GM18868 (cell line): ENCODE data around the gene CCDC194.

Source experiments
- ATAC-seq: cut with Tn5 transposase; IDR thresholded peaks from one replicate; pipeline ENCODE4 v1.9.1; 2021; ENCODE audit warnings: mild to moderate bottlenecking, moderate library complexity; ENCODE audit not compliant: unreplicated experiment

Gene CCDC194, protein sequence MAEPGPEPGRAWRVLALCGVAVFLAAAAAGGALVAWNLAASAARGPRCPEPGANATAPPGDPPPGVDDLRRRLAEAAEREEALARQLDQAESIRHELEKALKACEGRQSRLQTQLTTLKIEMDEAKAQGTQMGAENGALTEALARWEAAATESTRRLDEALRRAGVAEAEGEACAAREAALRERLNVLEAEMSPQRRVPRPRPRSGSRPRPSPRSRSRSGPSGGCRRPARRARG

DNA sequence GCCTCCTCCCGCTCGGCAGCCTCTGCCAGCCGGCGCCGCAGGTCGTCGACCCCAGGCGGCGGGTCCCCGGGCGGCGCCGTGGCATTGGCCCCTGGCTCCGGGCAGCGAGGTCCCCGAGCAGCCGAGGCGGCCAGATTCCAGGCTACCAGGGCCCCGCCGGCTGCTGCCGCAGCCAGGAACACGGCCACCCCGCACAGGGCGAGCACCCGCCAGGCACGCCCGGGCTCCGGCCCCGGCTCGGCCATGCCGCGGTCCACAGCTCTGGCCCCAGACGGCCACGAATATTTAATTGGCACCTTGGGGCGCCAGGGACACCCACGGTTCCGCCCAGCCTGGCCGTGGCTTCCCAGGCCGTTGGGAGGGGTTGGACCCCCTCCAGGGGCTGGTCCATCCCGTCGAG lies at the start of gene CCDC194:
CCDC194 (minus strand) TSS at position 283 of the 400 bp plus-strand sequence; CDS start at position 245, 38 bp downstream.
- ATAC-seq = no peak

DNA sequence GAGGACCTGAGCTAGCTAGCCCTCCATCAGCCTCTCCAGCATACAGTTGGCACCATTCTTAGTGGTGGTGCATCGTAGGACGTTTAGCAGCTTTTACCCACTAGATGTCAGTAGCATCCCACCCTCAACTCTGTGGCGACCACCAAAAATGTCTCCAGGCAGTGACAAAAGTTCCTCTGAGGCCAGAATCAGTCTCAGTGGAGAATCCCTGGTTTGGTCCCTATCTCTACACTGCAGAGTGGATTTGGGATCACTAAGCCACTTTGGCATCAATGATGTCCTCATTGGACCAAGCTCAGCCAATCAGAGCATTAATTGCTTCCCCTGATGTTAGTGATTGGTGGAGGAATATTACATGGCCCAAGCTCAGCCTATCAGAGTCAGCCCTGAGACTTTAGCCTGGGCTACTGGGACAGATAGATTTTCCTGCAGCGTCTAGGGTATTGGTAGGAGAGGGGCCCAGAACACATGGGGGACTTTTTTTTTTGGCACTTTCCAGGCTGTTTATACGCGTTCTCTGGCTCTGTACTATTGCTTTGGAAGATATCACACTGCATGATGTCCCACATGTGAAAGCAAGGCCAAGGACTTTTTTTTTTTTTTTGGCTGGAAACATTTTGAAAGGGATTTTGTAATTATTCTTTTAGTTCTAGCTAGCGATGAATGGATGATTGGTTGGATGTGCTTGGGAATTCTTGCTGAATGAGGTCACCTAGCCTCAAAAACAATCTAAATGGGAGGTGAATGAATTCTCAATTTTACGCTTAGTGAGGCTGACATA lies 47.4 kb upstream of the CCDC194 start:
- no peak for ATAC-seq

DNA sequence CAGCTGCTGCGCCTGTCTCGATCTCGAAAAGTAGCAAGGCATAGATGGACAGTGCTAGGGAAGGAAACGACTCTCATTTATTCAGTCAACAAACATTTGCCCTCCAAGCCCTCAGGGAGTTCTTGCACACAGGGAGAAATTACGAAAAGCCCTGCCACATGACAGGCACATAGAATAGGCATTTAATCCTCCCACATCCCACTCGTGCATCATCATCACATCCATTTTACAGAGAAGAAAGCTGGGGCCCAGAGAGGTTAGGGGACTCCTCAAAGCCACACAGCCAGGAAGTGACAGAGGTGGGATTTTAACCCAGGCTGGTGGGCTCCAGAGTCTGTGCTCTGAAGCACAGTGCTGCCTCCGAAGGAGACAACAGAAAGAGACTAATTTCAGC lies 42.9 kb upstream of the CCDC194 start:
- no peak for ATAC-seq

DNA sequence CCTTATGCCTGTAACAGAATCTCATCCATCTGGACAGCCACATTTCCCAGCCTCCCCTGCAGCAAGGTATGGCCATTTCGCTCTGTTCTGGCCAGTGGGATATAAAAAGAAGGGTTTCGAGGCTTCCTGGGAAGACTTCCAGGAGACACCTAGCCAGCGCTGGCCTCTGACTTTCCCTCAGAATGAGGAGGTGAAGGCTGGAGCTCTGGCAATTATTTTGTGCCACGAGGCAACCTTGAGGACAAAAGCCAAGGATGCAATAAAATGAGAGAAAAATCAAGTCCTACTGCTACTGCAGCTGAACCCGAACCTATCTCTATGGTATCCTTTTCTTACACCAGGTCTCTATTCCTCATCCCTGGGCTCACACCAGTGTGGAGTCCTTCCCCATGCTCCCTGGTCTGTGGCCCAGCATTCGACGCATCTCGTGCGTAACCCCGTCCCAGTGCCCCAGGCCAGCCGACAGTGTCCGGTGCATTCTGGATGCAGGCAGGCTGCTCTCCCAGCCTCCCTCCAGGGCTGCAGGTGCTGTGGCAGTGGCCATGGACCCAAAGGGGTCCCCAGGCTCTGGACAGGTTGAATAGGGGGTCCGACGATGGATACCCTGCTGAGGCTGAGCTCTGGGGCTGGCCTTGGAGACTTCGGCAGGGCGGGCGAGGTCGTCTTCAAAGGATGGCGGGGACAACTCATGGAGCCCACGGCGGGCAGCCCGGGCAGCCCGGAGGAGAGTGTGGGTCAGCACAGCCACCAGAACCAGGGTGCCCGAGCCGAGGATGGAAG lies 42.3 kb upstream of the CCDC194 start:
- ATAC-seq = no peak

DNA sequence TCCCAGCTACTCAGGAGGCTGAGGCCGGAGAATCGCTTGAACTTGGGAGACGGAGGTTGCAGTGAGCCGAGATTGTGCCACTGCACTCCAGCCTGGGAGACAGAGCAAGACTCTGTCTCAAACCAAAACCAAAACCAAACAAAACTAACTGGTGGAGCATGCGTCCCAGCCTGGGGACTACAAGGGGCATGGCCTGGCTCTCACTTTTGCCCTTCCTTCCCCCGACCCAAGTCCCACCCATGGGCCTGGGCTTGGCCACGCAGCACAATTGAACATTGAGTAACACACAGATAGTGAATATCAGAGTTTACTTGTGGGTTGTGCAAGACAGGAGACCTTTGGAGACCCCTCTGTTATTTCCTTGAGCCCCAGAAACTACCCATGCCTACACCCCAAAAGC lies 41.2 kb upstream of the CCDC194 start:
- ATAC-seq = no peak

DNA sequence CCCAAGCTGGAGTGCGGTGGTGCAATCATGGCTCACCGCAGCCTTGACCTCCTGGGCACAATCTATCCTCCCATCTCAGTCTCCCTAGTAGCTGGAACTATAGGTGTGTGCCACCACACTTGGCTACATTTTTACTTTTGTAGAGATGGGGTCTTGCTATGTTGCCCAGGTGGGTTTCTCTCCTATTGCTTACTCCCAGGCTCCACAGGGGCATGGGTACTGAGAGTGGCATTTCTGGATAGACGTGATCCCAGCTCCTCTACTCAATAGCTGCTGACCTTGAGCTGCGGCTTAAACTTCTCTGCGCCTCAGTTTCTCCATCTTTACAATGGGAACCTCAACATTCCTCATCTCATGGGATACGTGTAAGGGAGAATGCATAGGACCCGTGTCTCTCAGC lies 37.4 kb upstream of the CCDC194 start:
- no peak for ATAC-seq

DNA sequence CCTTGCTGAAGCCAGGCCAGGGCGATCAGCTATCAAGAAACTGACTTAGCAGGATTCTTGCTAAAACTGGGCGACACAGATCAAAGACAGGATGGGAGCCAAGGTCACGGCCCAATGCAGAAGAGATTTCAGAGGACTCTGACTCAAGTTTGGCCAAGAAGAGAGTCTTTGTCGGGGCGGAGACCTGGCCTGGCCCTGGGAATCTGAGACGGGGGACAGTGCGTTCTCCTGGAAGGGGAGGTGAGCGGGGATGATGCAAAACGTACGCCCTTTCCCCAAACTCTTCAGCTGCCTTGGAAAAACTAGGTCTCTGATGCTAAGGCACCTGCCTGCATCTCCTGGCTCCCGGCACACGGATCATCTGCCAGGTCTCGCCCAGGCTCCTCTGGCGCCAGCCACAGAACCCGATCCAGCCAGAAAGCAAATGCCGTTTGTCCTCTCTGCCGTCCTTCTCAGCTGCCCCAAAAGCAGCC lies 35.7 kb upstream of the CCDC194 start:
- no peak for ATAC-seq

DNA sequence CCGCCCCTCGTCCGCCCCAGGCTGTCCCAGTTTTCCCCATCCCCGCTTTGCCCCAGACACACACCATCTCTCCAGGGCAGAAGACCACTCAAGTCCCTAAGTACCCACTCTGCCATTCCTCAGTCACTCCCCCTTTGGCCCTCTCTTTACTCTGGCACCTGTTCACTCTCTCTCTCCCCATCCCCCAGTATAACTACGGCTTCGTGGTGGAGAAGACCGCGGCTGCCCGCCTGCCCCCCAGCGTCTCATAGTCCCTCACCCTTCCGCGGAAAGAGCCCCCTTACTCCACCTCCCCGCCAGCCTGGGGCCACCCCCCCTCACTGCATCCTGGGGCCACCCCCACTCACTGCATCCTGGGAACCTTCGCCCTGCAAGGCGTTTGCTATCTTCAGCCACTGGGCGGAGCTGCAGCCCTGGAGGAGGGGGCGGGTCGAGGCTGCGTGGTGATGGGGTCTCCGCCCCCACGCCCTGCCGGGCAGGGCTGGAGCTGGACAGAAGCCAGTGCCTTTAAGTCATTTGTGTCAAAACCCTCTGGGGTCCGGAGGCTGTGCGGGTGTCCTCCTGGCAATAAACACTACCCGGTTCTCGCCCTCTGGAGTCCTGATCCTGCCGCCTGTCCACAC lies 30.9 kb upstream of the CCDC194 start:
- no peak for ATAC-seq

DNA sequence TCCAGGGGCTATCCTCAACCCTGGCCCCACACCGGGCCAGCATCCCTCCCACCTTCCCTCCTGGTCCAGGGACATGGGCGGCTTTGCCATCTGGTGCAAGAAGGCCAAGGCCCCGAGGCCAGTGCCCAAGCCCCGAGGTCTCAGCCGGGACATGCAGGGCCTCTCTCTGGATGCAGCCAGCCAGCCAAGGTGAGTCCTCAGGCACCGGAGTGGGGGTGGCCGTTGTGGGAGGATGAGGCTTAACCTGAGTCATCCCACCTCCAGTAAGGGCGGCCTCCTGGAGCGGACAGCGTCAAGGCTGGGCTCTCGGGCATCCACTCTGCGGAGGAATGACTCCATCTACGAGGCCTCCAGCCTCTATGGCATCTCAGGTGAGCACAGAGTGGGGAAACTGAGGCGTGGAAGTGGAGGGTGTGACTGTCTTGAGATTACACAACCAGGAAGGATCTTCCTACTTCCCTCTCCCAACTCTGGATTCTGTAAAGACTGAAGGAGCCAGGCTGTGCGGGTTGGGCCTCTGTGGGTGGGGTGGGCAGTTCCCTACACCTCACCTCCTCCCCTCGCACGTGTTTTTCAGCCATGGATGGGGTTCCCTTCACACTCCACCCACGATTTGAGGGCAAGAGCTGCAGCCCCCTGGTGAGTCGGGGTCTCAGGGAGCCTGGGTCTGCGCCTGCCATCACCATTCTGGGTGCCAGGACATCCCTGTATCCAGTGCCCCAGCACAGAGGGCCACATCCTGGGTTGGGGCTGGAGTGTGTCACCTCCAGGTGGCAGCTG lies 29.6 kb upstream of the CCDC194 start:
- ATAC-seq = no peak

DNA sequence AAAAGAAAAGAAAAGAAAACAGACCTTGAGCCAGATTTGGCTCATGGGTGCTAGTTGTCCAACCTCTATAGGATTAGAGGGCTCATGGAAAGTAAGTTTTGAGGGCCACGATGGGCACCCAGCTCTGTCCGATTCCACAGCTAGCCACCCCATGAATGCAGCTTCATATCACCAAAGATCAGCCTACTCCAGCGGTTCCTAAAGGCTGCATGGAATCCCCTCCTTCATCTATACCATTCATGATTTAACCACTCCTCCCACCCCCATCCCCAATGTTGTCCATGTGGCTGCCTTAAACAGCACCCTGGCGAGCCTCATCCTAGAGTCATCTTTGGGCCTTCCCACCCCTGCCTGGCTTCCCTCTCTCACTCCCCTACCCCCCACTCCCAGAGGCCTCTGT lies 27.9 kb upstream of the CCDC194 start:
- no peak for ATAC-seq

DNA sequence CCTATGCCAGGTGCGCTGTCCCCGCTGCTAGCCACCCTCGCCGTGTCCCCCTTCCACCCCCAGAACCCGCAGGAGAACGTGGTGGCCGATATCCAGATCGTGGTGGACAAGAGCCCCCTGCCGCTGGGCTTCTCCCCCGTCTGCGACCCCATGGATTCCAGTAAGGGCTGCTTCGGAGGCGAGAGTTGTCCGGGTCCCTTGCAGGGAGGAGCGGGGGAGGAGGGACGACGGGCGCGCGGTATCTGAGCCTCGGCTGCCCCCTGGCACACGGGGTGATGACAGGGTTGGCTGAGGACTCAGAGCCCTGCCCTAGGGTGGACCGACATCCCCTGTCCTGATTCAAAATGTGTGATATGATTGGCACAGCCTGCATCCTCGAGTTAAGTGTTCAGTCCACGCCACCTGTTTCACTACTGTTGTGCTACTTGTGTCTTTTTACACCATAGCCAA lies 26.5 kb upstream of the CCDC194 start:
- ATAC-seq = no peak

DNA sequence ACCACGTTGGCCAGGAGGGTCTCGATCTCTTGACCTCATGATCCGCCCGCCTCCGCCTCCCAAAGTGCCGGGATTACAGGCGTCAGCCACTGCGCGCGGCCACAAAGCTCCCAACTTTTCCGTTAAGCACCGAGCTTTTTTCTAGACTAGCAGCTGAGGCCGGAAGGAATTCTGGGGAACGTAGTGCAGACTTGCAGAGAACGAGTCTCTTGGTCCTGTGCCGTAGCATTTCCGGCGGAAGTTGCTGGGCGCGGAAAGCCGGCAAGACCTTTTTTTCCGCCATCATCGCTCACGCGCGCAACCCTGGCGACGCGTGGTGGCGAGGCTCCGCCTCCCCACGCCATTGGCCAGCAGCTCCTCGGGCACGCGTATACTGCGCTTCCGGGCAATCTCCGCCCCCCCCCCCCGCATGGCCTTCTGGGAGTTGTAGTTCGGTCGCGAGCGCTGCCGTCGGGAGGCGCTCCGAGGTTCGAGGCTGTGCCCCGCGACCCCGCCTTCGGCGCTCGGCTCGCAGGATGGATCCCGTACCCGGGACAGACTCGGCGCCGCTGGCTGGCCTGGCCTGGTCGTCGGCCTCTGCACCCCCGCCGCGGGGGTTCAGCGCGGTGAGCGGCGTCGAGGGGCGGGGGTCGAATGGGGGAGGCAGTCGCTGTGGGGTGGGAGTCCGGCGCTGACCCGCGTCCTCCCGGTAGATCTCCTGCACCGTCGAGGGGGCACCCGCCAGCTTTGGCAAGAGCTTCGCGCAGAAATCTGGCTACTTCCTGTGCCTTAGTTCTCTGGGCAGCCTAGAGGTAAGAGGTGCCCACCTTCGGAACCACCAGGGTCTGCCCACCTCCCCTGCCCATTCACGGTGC lies 25.9 kb upstream of the CCDC194 start, which contains the start of gene MVB12A:
MVB12A (plus strand) TSS at position 427 of the 854 bp plus-strand sequence; CDS start at position 516, 89 bp downstream.
- peak; percentile 87 for ATAC-seq

DNA sequence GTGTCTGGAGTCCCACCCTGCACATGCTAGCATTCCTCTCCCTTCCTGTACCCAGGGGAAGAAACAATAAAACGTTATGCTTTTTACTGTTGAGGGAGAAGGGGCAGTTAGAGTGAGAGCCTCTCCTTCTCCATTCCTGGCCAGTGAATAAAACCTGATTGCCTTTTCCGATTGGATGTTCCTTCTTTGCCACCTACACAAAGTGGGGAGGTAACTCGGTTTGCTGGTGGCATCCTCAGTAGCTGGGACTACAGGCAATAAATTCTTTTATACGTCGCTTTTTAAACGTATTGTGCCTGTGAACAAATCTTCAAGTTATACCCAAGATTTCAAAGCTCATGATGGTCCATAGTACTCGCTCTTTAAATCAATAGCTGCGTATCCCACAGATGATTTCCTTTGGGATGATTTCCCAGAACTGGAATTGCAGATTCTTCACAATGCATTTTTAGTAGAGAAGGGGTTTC lies 25.2 kb upstream of the CCDC194 start:
- no peak for ATAC-seq

DNA sequence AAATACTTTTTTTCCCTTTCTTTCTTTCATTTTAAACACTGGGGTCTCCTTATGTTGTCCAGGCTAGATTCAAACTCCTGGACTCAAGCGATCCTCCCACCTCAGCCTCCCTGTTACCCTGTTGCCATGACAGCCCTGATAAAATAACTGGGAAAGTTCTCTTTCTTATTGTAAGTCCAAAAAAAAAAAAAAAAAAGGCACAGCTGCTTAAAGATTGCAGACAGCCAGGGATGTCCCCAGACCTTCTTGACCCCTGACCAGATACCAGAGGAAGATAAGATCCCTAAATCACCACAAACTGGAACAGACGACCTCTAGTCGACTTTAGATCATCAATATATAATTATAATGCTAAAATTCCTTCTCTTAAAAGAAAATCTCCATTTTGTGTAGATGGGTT lies 24.7 kb upstream of the CCDC194 start:
- ATAC-seq = no peak

DNA sequence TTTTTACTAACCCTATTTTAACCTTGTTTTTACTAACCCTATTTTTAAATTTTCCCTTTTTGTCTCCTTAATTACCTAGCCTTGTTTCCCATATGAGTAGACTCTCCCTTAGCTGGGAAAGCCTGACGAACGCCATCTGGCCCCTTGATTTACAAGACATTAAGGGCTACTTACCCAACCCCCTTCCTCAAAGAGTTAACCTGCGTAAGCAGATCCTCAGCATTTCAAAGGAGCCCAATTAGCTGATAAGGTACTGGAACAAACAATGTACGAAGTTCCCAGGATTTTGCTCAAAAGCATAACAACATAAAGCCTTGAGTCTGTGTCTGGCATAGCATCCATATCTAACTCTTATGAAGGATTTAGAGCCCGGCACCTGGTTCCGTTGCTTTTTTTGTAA lies 21.1 kb upstream of the CCDC194 start:
- ATAC-seq = no peak

DNA sequence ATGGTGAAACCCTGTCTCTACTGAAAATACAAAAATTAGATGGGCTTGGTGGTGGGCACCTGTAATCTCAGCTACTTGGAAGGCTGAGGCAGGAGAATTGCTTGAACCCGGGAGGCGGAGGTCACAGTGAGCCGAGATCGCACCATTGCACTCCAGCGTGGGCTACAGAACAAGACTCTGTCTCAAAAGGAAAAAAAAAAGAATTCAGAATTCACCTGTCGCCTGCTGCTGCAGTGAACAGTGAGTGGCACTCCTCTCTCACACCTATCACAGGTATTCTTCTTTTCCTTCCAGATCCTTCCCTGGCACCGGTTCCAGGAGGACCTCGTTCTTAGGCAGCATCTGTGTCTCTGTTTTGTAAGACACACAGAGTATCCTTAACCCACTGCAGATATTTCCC lies 20.1 kb upstream of the CCDC194 start:
- no peak for ATAC-seq

DNA sequence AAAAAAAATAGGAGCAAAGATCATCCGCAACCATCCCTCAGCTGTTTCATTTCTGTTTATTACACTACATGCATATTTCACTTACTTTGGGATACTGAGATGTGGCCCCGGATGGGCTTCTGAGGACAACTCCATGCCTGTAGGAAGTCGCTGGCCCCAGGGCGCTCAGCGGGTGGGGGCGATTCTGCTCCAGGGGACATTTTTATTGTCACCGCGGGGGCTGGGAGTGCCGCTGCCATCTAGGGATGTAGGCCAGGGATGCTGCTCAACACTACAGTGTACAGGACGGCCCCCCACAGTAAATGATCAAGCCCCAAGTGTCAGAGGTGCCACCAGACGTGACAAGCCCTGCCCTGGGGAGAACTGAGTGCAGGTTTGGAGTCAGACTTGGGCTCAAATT lies 17.8 kb upstream of the CCDC194 start:
- ATAC-seq = no peak

DNA sequence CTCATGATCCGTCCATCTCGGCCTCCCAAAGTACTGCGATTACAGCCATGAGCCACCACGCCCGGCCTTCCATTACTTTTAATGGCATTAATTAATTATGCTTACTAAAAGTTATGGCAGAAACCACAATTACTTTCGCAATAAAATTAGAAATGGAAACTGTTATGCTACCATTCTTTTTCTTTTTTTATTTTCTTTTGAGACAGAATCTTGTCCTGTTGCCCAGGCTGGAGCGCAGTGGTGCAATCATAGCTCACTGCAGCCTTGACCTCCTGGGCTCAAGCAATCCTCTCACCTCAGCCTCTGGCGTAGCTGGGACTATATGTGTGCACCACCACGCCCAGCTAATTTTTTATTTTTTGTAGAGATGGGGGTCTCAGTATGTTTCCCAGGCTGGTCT lies 16.0 kb upstream of the CCDC194 start:
- ATAC-seq = no peak

DNA sequence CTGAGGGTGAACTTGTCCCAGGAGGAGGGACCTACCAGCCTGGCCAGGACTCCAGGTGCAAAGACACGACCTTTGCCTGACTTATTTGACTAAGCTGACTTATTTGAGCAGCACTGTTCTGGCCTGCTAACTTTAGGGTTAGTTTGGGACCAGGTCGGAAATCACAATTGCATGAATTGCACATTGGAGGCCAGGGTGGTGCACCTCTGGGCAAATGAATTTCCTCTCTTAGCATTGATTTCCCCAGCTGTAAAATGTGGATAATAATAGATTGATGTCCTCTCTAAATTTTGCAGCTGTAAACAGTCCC lies 12.8 kb upstream of the CCDC194 start:
- no peak for ATAC-seq
